Mucosa of descending colon (tissue), 3 donors: ENCODE results near the gene ZHX3. TPM values are rescaled to one million over a fixed set of nuclear protein-coding genes. Genes with fewer than 3 reads are reported as not detected.

Source experiments
- ATAC-seq: fragments of 200-7000 bp; cut with Tn5 transposase; one replicate; pipeline ENCODE4 v1.9.1; 2020; ENCODE audit warnings: mild to moderate bottlenecking, moderate library complexity
- DNase-seq, 3 donors: peaks; one replicate each; pipeline ENCODE4 v3.0.0-alpha.2; 2020
- H3K36me3 ChIP-seq: fragments of 200-600 bp; one replicate; pipeline ENCODE4 v1.8.0; 2021; ENCODE audit warnings: low read depth, mild to moderate bottlenecking
- H3K4me1 ChIP-seq: fragments of 200-600 bp; one replicate; pipeline ENCODE4 v1.8.0; 2021; ENCODE audit warnings: low read depth, mild to moderate bottlenecking
- H3K4me3 ChIP-seq: fragments of 200-600 bp; one replicate; pipeline ENCODE4 v1.8.0; 2021; ENCODE audit warnings: mild to moderate bottlenecking
- H3K9me3 ChIP-seq: fragments of 200-600 bp; one replicate; pipeline ENCODE4 v1.8.0; 2021; ENCODE audit warnings: mild to moderate bottlenecking
- intact Hi-C, 2 donors: fragments of 100-400 bp; cut with DNase I in 1 of 2; cut with micrococcal nuclease in 1 of 2; formaldehyde crosslinking; loops; one replicate each; pipeline versions ENCODE4 v1.11.0 to v1.11.1; 2022; cut with DNase I, micrococcal nuclease
- total RNA-seq, 3 donors: library from RNA; stranded (reverse); fragmentation: NEBNext Ultra II Directional in 2 of 3; extraction: Animal tissue kit (Norgen Biotek cat#: 25700) in 2 of 3; gene quantifications; one replicate each; pipeline versions ENCODE4 v1.2.1 to v1.2.4, GENCODE V29; 2021 to 2023
- TF ChIP-seq, protein P1 (sequence below): fragments of 200-600 bp; IDR thresholded peaks from one replicate; pipeline ENCODE4 v1.8.0; 2022; ENCODE audit warnings: antibody characterized with exemption, mild to moderate bottlenecking
- donor health status: DM: no; HTN: no; CAD: no; lungs with moderate emphysema.
- donor health status: DM: no; HTN: no; CAD: no.
- donor health status: DM: no; HTN: yes; CAD: no.

Gene ZHX3
- total RNA-seq, 3 donors from 2014 or later = 24.5 to 84.5 (median 32.8) TPM

DNA sequence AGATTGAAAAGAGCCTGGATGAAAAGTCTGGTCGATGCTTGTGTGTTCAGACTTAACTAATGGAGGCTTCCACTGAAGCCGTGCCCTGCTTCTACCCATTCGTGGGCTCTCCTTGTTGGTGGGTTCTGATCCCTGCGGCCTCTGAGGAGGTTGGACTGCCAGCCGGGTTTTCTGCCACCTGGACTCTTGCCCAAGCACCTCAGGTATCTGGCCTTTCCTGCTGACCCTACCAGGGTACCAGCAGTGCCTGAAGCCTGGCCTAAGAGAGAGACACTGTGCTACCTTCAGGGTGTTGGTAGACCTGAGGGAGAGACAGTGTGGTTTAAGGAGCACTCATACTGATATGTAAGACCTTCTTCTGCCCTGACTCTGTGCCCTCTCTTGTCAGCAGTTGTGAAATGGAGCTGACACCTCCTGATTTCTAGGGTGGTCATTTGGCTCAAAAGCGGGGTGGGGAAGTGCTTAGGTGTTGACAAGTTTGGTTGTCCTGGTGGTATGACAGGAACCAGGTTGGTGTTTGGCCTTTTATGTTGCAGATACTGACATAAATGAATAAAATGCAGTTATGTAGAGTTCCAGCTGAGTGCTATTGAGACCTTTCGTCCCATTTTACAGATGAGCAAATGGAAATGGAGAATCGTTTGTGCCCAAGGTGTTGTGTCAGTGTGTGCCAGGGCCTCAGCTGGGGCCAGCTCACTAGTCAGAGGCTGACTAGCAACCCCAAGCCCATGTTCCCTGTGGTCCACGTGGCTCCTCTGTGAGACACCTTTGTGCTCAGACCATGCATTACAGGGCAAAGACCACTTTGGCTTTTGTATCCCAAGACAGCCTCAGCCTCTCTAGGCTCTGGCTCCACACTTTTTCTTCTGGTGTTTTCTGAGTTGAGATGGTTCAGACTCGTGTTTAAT lies 177.1 kb downstream of the ZHX3 start:
- Histone ChIP-seq H3K36me3 (no peaks in the 10 kb centered on the region), H3K9me3 (no peaks in the 10 kb centered on the region), H3K4me1 (peaks cover 15% of the 10 kb centered on the region), H3K4me3 (no peak overlapping the region)
- DNase-seq (no peak), ATAC-seq (no peak)
- intact Hi-C loops = no loop called here
- TF ChIP-seq, protein P1, sequence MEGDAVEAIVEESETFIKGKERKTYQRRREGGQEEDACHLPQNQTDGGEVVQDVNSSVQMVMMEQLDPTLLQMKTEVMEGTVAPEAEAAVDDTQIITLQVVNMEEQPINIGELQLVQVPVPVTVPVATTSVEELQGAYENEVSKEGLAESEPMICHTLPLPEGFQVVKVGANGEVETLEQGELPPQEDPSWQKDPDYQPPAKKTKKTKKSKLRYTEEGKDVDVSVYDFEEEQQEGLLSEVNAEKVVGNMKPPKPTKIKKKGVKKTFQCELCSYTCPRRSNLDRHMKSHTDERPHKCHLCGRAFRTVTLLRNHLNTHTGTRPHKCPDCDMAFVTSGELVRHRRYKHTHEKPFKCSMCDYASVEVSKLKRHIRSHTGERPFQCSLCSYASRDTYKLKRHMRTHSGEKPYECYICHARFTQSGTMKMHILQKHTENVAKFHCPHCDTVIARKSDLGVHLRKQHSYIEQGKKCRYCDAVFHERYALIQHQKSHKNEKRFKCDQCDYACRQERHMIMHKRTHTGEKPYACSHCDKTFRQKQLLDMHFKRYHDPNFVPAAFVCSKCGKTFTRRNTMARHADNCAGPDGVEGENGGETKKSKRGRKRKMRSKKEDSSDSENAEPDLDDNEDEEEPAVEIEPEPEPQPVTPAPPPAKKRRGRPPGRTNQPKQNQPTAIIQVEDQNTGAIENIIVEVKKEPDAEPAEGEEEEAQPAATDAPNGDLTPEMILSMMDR = no peak

DNA sequence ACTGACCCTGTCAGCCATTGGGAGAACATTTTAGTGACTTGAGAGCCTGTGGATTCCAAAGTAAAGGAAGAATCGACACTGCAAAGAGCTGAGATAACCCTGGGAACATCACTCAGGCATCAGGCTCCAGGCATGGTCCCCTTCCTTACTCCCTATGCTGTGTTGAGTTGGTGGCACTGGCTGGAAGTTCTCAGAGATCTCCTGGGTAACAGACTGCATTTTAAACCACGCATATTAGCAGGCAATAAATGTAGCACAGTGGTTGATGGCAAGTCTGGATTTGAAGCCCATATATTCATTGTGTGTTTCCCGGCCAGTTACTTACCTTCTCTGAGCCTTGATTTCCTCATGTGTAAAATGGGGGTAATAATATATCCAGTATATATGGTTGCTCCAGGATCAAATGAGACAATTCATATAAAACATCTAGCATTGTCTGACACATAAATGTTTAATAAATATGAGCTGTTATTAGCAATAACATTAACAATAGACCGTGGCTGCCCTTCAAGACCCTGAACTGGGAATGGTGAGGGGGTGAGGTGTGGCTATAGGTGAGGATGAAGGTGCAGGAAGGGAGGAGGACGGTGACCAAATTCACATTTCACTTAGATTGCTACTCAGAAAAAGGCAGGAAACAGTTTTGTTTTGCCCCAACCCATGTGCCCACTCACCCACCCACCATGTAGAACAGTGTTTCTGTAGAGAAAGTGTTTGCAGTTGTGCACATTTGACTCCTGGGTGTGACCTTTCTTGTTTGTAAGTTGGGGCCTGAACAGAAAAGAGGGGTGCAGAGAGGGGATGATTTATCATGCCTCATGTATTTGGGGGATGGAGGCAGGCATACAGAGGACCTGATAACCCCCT lies 178.1 kb downstream of the ZHX3 start:
- H3K4me1 ChIP-seq = peaks cover 9% of the 10 kb centered on the region
- TF ChIP-seq, protein P1 = no peak
- H3K36me3 ChIP-seq = no peaks in the 10 kb centered on the region
- ATAC-seq (no peak), DNase-seq (no peak)
- no peaks in the 10 kb centered on the region for H3K9me3 ChIP-seq
- intact Hi-C loops = no loop called here
- no peak overlapping the region for H3K4me3 ChIP-seq

DNA sequence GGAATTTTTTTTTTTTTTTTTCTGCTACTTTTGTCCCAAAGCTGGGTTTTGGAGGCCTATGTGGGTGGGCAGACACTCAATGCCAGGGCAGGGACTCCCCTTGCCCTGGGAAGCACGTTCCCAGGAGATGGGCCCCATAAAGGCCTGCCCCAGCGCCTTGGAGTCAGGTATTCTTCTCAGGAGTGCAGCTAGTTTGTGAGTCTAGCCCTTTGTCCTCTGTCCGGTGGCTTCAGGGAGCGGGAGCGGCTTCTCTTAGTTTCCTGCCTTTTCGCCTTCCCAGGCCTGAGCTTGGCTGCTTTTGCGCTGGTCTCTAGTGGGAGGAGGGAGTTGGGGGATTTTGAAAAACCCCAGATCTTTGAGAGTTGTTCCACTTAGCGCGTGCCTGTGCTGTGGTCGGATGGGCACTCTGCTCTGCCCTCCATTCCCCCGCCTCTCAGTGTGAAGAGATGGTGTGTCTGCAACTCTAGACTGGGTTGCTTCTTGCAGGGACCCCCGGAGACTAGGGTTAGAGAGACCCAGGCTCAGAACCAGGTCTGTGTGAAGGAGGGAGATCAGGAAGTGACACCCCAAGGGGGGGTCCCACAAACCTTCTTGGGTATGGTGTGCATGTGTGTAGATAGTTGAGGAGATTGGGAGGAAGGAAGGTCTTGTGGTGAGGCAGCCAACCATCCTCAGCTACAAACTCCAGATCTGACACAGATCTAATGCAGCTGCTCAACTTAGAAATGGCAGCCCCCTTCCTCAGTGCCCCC lies 178.9 kb downstream of the ZHX3 start:
- intact Hi-C loops = no loop called here
- no peak for ATAC-seq
- Histone ChIP-seq H3K36me3 (no peaks in the 10 kb centered on the region), H3K4me3 (peak overlapping the region; percentile 65), H3K9me3 (no peaks in the 10 kb centered on the region), H3K4me1 (peaks cover 9% of the 10 kb centered on the region)
- TF ChIP-seq, protein P1 = no peak
- peak; percentile 41 to 64 (median 56) for DNase-seq

DNA sequence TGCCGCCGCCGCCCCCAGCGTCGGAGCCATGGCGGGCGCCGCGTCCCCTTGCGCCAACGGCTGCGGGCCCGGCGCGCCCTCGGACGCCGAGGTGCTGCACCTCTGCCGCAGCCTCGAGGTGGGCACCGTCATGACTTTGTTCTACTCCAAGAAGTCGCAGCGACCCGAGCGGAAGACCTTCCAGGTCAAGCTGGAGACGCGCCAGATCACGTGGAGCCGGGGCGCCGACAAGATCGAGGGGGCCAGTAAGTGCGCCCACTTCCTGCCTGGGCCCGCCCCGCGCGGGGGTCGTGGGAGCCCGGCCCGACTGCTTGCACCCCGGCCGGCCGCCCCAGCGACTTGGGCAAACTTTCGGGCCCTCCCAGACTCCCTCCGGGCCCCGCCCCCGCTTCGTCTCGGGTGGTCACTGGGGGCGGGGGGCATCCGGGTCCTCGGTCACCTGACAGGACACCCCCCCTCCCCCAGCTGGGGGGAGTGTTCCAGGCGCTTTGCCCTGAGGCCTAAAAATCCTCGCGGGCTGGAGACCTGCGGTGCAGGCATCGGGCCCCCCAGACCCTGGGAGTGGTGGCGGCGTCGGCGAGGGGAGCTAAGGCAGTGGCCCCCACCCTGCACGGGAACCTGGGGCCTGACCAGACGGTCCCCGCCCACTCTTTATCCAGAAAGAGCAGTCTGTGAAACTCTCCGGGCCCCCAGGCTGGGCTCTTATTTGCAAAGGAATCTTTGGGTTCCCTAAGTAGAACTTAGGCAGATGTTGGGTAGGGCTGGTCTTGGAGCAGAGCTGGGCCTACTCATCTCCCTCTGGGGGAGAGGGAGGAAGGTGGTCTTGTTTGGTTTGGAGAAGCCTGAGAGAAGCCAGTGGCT lies 179.7 kb downstream of the ZHX3 start:
- intact Hi-C loops = no loop called here
- Histone ChIP-seq H3K36me3 (no peaks in the 10 kb centered on the region), H3K4me3 (peak overlapping the region; percentile 65), H3K4me1 (peaks cover 9% of the 10 kb centered on the region), H3K9me3 (no peaks in the 10 kb centered on the region)
- DNase-seq = peak; percentile 71 to 88 (median 82)
- ATAC-seq = peak; percentile 8
- TF ChIP-seq, protein P1 = no peak
